Urinary bladder (tissue), 4 donors: ENCODE measurements around the gene CABLES1. TPM values are rescaled to one million over a fixed set of nuclear protein-coding genes. Genes with fewer than 3 reads are reported as not detected.

Experiments used
- DNase-seq: peaks from one replicate; pipeline ENCODE4 v3.0.0-alpha.2; 2015; ENCODE audit errors: extremely low spot score
- H3K27ac ChIP-seq: one replicate; pipeline ENCODE4 v1.5.1; 2013; ENCODE audit warnings: low read depth, mild to moderate bottlenecking, moderate library complexity
- H3K36me3 ChIP-seq: one replicate; pipeline ENCODE4 v1.6.1; 2013; ENCODE audit warnings: mild to moderate bottlenecking, moderate library complexity; ENCODE audit not compliant: insufficient read depth
- H3K4me1 ChIP-seq: one replicate; pipeline ENCODE4 v1.6.1; 2013; ENCODE audit warnings: mild to moderate bottlenecking, moderate library complexity; ENCODE audit not compliant: insufficient read depth
- H3K4me3 ChIP-seq: one replicate; pipeline ENCODE4 v1.5.1; 2013; ENCODE audit warnings: low read depth, low read length
- WGBS: extraction: QIAGEN DNeasy Blood & Tissue Kit; methylation state at CpG from one replicate; pipeline ENCODE4 v1.1.7; 2013; 5-methylcytosine and 5-hydroxymethylcytosine counted together
- polyA plus RNA-seq: library from polyadenylated mRNA; stranded (reverse); fragments of 200-250 nt; gene quantifications from one replicate; pipeline ENCODE4 v1.2.3, GENCODE V29; 2013
- total RNA-seq: library from RNA; depleted of rRNA; stranded (reverse); fragments of >200 nt; gene quantifications from one replicate; pipeline ENCODE4 v1.2.3, GENCODE V29; 2014
- donor health status: healthy with polysubstance abuse.
- donor health status: healthy.

CABLES1 gene
- total and polyA plus RNA-seq, 2 donors: 4.5 to 14.6 TPM

GRCh38 chr18:23122334-23123229 is 12.7 kb upstream of the CABLES1 start:
- no peaks in the 10 kb centered on the region for H3K36me3 ChIP-seq
- no peaks in the 10 kb centered on the region for H3K4me1 ChIP-seq
- no peak overlapping the region for H3K27ac ChIP-seq
- H3K4me3 ChIP-seq: no peak overlapping the region
- WGBS: 61% methylated on average over 15 of the region's 15 CpGs
- DNase-seq: no peak

- Histone ChIP-seq H3K36me3 (no peaks in the 10 kb centered on the region), H3K27ac (no peak overlapping the region), H3K4me3 (no peak overlapping the region), H3K4me1 (no peaks in the 10 kb centered on the region)
- DNase-seq: no peak
- 79% methylated on average over 11 of the region's 11 CpGs for WGBS
Observed at GRCh38 chr18:23126376-23127056, 8.8 kb upstream of the CABLES1 start.

GRCh38 chr18:23127090-23127489 is 8.2 kb upstream of the CABLES1 start:
- WGBS: 46% methylated on average over 6 of the region's 6 CpGs
- no peak overlapping the region for H3K27ac ChIP-seq
- H3K36me3 ChIP-seq: no peaks in the 10 kb centered on the region
- no peak overlapping the region for H3K4me3 ChIP-seq
- H3K4me1 ChIP-seq: no peaks in the 10 kb centered on the region
- DNase-seq: no peak

GRCh38 chr18:23129355-23130002 is 5.8 kb upstream of the CABLES1 start:
- no peak overlapping the region for H3K27ac ChIP-seq
- no peaks in the 10 kb centered on the region for H3K36me3 ChIP-seq
- no peak overlapping the region for H3K4me3 ChIP-seq
- no peak for DNase-seq
- WGBS: 92% methylated on average over 8 of the region's 8 CpGs
- no peaks in the 10 kb centered on the region for H3K4me1 ChIP-seq

GRCh38 chr18:23131693-23132319 is 3.5 kb upstream of the CABLES1 start:
- no peak for DNase-seq

GRCh38 chr18:23133860-23134779 is 1.2 kb upstream of the CABLES1 start:
- Histone ChIP-seq H3K36me3 (no peaks in the 10 kb centered on the region), H3K4me1 (no peaks in the 10 kb centered on the region), H3K27ac (no peak overlapping the region), H3K4me3 (peak overlapping the region; percentile 89)
- DNase-seq: no peak
- WGBS: 59% methylated on average over 18 of the region's 18 CpGs

More at GRCh38 chr18:23131693-23132319, 3.5 kb upstream of the CABLES1 start:
- H3K36me3 ChIP-seq: no peaks in the 10 kb centered on the region
- H3K4me1 ChIP-seq: no peaks in the 10 kb centered on the region
- no peak overlapping the region for H3K4me3 ChIP-seq
- 27% methylated on average over 8 of the region's 8 CpGs for WGBS
- H3K27ac ChIP-seq: no peak overlapping the region

- Histone ChIP-seq H3K27ac (peak overlapping the region; percentile 79), H3K4me3 (peak overlapping the region; percentile 89), H3K36me3 (no peaks in the 10 kb centered on the region), H3K4me1 (no peaks in the 10 kb centered on the region)
- DNase-seq: no peak
- WGBS: under 1% methylated on average over 132 of the region's 134 CpGs
Observed at GRCh38 chr18:23135550-23136325, 453 bp downstream of the CABLES1 start.

GRCh38 chr18:23136326-23137096 is 1.2 kb downstream of the CABLES1 start:
- H3K4me3 ChIP-seq: peak overlapping the region; percentile 89
- WGBS: 8% methylated on average over 72 of the region's 72 CpGs
- no peaks in the 10 kb centered on the region for H3K36me3 ChIP-seq
- H3K4me1 ChIP-seq: no peaks in the 10 kb centered on the region
- DNase-seq: no peak
- peak overlapping the region; percentile 49 for H3K27ac ChIP-seq

GRCh38 chr18:23137097-23137635 is 1.9 kb downstream of the CABLES1 start:
- WGBS: 42% methylated on average over 12 of the region's 12 CpGs
- no peaks in the 10 kb centered on the region for H3K36me3 ChIP-seq
- H3K4me3 ChIP-seq: peak overlapping the region; percentile 89
- no peak overlapping the region for H3K27ac ChIP-seq
- DNase-seq: no peak
- H3K4me1 ChIP-seq: no peaks in the 10 kb centered on the region

GRCh38 chr18:23137788-23138216 is 2.5 kb downstream of the CABLES1 start:
- no peak overlapping the region for H3K27ac ChIP-seq
- no peak for DNase-seq
- H3K36me3 ChIP-seq: no peaks in the 10 kb centered on the region
- WGBS: 66% methylated on average over 9 of the region's 9 CpGs
- peak overlapping the region; percentile 89 for H3K4me3 ChIP-seq
- H3K4me1 ChIP-seq: no peaks in the 10 kb centered on the region

- H3K4me1 ChIP-seq: no peaks in the 10 kb centered on the region
- no peak for DNase-seq
- WGBS: 73% methylated on average over 5 of the region's 5 CpGs
- H3K36me3 ChIP-seq: no peaks in the 10 kb centered on the region
- H3K4me3 ChIP-seq: no peak overlapping the region
- no peak overlapping the region for H3K27ac ChIP-seq
Observed at GRCh38 chr18:23138471-23138870, 3.2 kb downstream of the CABLES1 start.
